Measurements from ENCODE around the gene DYSF. TPM values are rescaled to one million over a fixed set of nuclear protein-coding genes. Genes with fewer than 3 reads are reported as not detected.
A peak's percentile ranks its signal among the peaks of the same experiment; 100 is the strongest.

DYSF gene
- total and polyA plus RNA-seq, 2 donors from 2014 or later: 11.3 to 19.8 TPM

GRCh38 chr2:71552861-71553301, 99.5 kb downstream of the DYSF start:
- TF ChIP-seq CTCF (IDR thresholded peaks at IDR 0.05; ENCODE audit: borderline replicate concordance, extremely low read depth, insufficient read depth): no peak
- FAIRE-seq: no peak
- Histone ChIP-seq H3K27ac (ENCODE audit: low read depth in 2 of 2, low read length in 2 of 2) (no peak overlapping the region), H3K4me3 (ENCODE audit: low read length in 3 of 3) (no peak overlapping the region), H3K9me3 (ENCODE audit: control insufficient read depth in 2 of 3, insufficient read depth in 1 of 3, low read length in 3 of 3) (no peaks in the 10 kb centered on the region), H3K36me3 (ENCODE audit: control insufficient read depth in 2 of 3, insufficient read depth in 3 of 3, low read length in 3 of 3) (no peaks in the 10 kb centered on the region), H3K4me1 (ENCODE audit: control insufficient read depth in 2 of 3, insufficient read depth in 2 of 3, low read depth in 1 of 3, low read length in 3 of 3) (peaks cover 0 to 14% (median 3%) of the 10 kb centered on the region in 3 donors), H3K27me3 (ENCODE audit: control insufficient read depth, insufficient read depth, low read length) (no peaks in the 10 kb centered on the region), H3K9ac (ENCODE audit: low read length in 3 of 3) (no peak overlapping the region)
- intact Hi-C loops (cut with DNase I): loop anchor here (10.0 kb wide), 1 partner anchor 1032 kb away; no protein-coding TSS in a partner anchor
- peak in 2 of 5 donors; percentile 34 to 35 for DNase-seq

- peak in 1 of 5 donors; percentile 15 for DNase-seq
- Histone ChIP-seq H3K9me3 (ENCODE audit: control insufficient read depth in 2 of 3, insufficient read depth in 1 of 3, low read length in 3 of 3) (no peaks in the 10 kb centered on the region), H3K27ac (ENCODE audit: low read depth in 2 of 2, low read length in 2 of 2) (no peak overlapping the region), H3K36me3 (ENCODE audit: control insufficient read depth in 2 of 3, insufficient read depth in 3 of 3, low read length in 3 of 3) (no peaks in the 10 kb centered on the region), H3K27me3 (ENCODE audit: control insufficient read depth, insufficient read depth, low read length) (no peaks in the 10 kb centered on the region), H3K4me1 (ENCODE audit: control insufficient read depth in 2 of 3, insufficient read depth in 2 of 3, low read depth in 1 of 3, low read length in 3 of 3) (peaks cover 0 to 14% (median 8%) of the 10 kb centered on the region in 3 donors), H3K4me3 (ENCODE audit: low read length in 3 of 3) (no peak overlapping the region), H3K9ac (ENCODE audit: low read length in 3 of 3) (no peak overlapping the region)
- intact Hi-C loops (cut with DNase I): loop anchor here (10.0 kb wide), 1 partner anchor 1031 kb away; no protein-coding TSS in a partner anchor
- no peak for FAIRE-seq
- no peak for TF ChIP-seq CTCF (IDR thresholded peaks at IDR 0.05; ENCODE audit: borderline replicate concordance, extremely low read depth, insufficient read depth)
Observed at GRCh38 chr2:71554028-71554705, 100.8 kb downstream of the DYSF start.

- intact Hi-C loops (cut with DNase I): loop anchor here (10.0 kb wide), 1 partner anchor 1030 kb away; no protein-coding TSS in a partner anchor
- TF ChIP-seq CTCF (IDR thresholded peaks at IDR 0.05; ENCODE audit: borderline replicate concordance, extremely low read depth, insufficient read depth): no peak
- Histone ChIP-seq H3K27me3 (ENCODE audit: control insufficient read depth, insufficient read depth, low read length) (no peaks in the 10 kb centered on the region), H3K9ac (ENCODE audit: low read length in 3 of 3) (no peak overlapping the region), H3K4me3 (ENCODE audit: low read length in 3 of 3) (no peak overlapping the region), H3K9me3 (ENCODE audit: control insufficient read depth in 2 of 3, insufficient read depth in 1 of 3, low read length in 3 of 3) (no peaks in the 10 kb centered on the region), H3K36me3 (ENCODE audit: control insufficient read depth in 2 of 3, insufficient read depth in 3 of 3, low read length in 3 of 3) (no peaks in the 10 kb centered on the region), H3K27ac (ENCODE audit: low read depth in 2 of 2, low read length in 2 of 2) (no peak overlapping the region), H3K4me1 (ENCODE audit: control insufficient read depth in 2 of 3, insufficient read depth in 2 of 3, low read depth in 1 of 3, low read length in 3 of 3) (peaks cover 0 to 14% (median 8%) of the 10 kb centered on the region in 3 donors)
- DNase-seq (peak in 1 of 5 donors; percentile 28), FAIRE-seq (no peak)
Observed at GRCh38 chr2:71554706-71555056, 101.3 kb downstream of the DYSF start.

Data from kidney (tissue), 14 donors.